Urothelium cell line (cell line): ENCODE measurements around the gene PSMD4.
A peak's percentile ranks its signal among the peaks of the same experiment; 100 is the strongest.
"Not testable (repeated sequence)": the region's sequence is repeated elsewhere in the genome, so short reads cannot be mapped to it uniquely, and the experiment has no call there.

ENCODE experiments used
- DNase-seq: peaks from one replicate; pipeline ENCODE4 v3.0.0; 2011; ENCODE audit warnings: low spot score, mixed read lengths
- FAIRE-seq: peaks from 2 replicates; lab custom pipeline; 2011; peaks lifted over from hg19 to GRCh38; lab: Jason Lieb, UNC

Gene PSMD4

DNA sequence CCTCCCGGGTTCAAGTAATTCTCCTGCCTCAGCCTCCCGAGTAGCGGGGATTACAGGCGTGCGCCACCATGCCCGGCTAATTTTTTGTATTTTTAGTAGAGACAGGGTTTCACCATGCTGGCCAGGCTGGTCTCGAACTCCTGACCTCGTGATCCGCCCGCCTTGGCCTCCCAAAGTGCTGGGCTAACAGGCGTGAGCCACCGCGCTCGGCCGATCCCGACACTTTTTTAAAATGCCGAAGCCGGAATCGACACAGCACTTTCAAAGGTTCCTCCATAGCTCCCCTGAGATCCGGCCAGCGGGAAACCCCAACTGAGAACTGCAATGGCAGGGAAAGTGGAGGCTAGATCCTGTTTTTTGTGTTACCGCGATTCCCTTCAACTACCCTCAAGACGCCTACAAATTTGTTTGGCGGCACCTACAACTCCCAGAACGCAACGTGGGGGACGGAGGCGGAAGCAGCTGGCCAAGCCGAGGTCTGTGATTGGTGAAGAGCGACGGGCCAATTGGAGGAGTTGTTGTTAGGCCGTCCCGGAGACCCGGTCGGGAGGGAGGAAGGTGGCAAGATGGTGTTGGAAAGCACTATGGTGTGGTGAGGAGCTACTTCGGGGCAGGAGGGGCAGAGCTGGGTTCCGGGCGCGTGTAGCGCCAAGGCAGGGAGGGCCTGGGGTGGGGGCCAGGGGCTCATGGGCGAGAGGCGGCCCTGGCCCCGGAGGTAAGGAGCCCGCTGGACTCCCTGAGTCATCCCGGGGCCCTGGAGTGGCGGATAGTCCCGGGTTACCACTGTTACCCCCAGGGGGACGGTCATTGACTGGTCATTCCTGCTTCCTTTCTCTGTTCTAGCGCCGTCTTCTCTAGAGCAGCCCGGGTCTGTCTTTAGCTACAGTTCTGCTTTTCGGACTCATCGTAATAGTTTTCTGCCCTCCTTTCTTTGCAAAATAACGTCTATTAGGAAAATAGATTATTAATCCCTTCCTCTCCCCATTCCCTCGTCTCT lies at the start of gene PSMD4:
TSS of gene PSMD4 (plus strand) at position 518 of the 997 bp plus-strand sequence. CDS start at position 567, 49 bp downstream.
- FAIRE-seq (peak; percentile 90), DNase-seq (peak; percentile 100)

GRCh38 chr1:151205381-151205965 lies 49.1 kb upstream of the PSMD4 start:
- not testable (repeated sequence) for DNase-seq, FAIRE-seq

GRCh38 chr1:151210830-151211229 lies 43.7 kb upstream of the PSMD4 start:
- no peak for DNase-seq
- FAIRE-seq, result no peak

DNA sequence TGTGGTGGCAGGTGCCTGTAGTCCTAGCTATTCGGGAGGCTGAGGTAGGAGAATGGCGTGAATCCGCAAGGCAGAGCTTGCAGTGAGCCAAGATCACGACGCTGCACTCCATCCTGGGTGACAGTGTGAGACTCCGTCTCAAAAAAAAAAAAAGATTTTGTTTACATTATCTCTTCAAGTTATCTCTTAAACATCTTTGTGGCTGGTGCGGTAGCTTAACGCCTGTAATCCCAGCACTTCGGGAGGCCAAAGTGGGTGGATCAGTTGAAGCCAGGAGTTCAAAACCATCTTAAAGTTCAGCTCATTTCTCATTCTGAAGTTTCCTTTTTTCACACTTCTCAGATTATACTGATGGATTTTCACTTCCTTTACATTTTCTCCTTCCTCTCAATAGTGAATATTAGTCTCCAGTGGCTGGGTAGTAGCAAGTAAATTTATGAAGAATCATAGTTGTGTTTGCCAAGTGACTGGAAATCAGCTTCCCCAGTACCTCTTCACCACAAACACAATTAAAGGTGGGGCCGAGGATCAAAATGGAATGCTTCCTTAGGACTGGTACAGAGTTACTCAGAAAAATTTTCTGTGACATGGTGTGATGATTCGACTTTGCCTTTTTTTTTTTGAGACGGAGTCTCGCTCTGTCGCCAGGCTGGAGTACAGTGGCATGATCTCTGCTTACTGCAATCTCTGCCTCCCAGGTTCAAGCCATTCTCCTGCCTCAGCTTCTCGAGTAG lies 42.4 kb upstream of the PSMD4 start:
- FAIRE-seq (no peak), DNase-seq (no peak)

GRCh38 chr1:151213560-151213959 lies 41.0 kb upstream of the PSMD4 start:
- no peak for DNase-seq
- no peak for FAIRE-seq

DNA sequence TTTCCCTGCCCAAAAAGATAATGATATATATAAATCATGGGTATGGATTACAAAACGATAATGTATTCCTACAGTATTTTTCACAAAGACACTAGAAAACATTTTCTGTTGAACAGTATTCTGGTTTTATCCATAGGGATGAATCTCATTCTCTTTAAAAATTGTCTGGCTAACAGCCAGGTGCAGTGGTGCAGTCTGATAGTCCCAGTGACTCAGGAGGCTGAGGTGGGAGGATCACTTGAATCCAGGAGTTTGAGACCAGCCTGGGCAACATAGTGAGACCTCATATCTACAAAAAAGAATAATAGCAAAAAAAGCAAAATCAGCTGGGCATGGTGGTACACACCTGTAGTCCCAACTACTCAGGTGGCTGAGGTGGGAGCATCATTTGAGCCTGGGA lies 32.9 kb upstream of the PSMD4 start:
- FAIRE-seq (no peak), DNase-seq (no peak)

- FAIRE-seq (no peak), DNase-seq (no peak)
These were observed 32.4 kb upstream of the PSMD4 start for GRCh38 chr1:151222130-151222529.

DNA sequence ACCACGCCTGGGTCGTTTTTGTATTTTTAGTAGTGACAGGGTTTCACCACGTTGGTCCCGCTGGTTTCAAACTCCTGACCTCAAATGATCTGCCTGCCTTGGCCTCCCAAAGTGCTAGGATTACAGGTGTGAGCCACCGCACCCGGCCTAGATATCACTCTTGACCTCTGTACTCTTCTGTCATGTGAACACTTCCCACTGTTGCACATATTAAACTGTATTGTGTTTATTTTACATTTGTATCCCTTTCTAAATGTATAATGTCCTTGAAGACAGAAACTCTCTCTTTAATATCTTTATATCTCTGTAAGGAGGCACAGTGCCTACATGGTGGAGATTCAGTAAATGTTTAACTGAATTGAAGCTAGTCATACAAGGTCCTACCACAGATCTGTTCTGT lies 19.3 kb upstream of the PSMD4 start:
- FAIRE-seq (no peak), DNase-seq (no peak)

- FAIRE-seq (no peak), DNase-seq (no peak)
These were observed 16.7 kb upstream of the PSMD4 start for GRCh38 chr1:151237678-151238466.

- FAIRE-seq, result no peak
- no peak for DNase-seq
These were observed 16.1 kb upstream of the PSMD4 start for GRCh38 chr1:151238467-151238739.

GRCh38 chr1:151242442-151242841 lies 12.1 kb upstream of the PSMD4 start:
- DNase-seq (no peak), FAIRE-seq (no peak)

DNA sequence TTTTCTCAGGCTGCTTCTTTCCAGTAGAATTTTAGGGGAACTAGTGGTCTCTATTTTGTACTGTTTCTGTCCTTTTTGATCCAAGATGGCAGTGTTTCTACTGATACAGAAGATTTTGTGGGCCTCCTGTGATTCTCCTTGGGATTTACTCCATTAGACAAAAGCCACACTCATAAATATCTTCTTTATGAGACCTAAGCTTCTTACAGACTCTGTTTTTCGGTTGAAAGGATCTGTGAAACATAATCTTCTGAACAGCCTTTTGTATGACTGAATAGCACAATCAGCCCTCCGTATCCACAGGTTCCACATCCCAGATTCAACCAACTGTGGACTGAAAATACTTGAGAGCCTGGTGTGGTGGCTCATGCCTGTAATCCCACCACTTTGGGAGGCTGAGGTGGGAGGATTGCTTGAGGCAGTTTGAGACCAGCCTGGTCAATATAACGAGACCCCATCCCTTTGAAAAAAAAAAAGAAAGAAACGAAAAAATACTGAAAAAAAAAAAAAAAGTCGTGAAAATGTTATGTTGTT lies 10.8 kb upstream of the PSMD4 start:
- DNase-seq (no peak), FAIRE-seq (no peak)

GRCh38 chr1:151246786-151247185 lies 7.7 kb upstream of the PSMD4 start:
- no peak for DNase-seq
- FAIRE-seq, result no peak

GRCh38 chr1:151251656-151252470 lies 2.7 kb upstream of the PSMD4 start:
- FAIRE-seq, result no peak

GRCh38 chr1:151255381-151255780 lies 847 bp downstream of the PSMD4 start:
- DNase-seq (no peak), FAIRE-seq (no peak)

More at GRCh38 chr1:151251656-151252470, 2.7 kb upstream of the PSMD4 start:
- DNase-seq, result peak; percentile 67

GRCh38 chr1:151259351-151259750 lies 4.8 kb downstream of the PSMD4 start:
- no peak for FAIRE-seq

GRCh38 chr1:151265446-151266236 lies 11.1 kb downstream of the PSMD4 start:
- FAIRE-seq (no peak), DNase-seq (no peak)

More at GRCh38 chr1:151259351-151259750, 4.8 kb downstream of the PSMD4 start:
- DNase-seq, result no peak

DNA sequence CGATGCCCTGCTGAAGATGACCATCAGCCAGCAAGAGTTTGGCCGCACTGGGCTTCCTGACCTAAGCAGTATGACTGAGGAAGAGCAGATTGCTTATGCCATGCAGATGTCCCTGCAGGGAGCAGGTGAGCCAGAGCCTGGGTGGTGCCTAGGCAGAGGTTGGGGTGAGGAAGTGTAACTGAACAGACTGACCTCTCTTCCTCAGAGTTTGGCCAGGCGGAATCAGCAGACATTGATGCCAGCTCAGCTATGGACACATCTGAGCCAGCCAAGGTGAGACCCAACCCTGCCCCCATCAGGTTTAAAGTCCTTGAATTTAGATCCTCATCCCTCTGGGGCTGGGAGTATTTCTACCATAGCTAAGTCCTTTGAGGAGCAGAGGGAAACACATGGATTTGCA lies 11.8 kb downstream of the PSMD4 start:
- FAIRE-seq, result no peak
- no peak for DNase-seq

- DNase-seq, result no peak
- no peak for FAIRE-seq
These were observed 12.3 kb downstream of the PSMD4 start for GRCh38 chr1:151266821-151267220.
